ENCODE results near the gene TPK1. TPM values are rescaled to one million over a fixed set of nuclear protein-coding genes. Genes with fewer than 3 reads are reported as not detected.
A peak's percentile ranks its signal among the peaks of the same experiment; 100 is the strongest.
"Not testable (repeated sequence)": the region's sequence is repeated elsewhere in the genome, so short reads cannot be mapped to it uniquely, and the experiment has no call there.

TPK1 gene
- polyA plus RNA-seq, 4 donors: 8.3 to 16.3 (median 9.2) TPM

DNA sequence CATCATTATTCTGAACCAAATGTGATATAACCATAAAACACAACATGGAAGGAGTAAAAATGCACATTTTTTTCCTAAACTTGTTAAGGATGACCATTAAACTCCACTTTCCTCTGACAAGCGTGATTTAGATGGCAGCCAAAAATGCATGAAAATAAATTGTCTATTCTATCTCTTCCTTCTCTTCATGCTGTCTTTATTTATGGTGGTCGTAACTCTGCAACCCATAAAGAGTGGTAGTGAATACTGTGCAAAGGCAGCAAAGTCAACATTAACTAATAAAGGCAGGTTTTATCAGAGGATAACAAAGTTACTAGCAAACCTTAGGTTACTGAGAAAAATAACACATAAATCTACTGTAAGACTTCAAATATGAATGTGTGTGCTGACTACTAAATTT lies 106.6 kb downstream of the TPK1 start:
- DNase-seq (ENCODE audit: low read depth in 4 of 4, low spot score in 3 of 4): no peak

- DNase-seq (ENCODE audit: low read depth in 4 of 4, low spot score in 3 of 4): no peak
Measured at GRCh38 chr7:144728551-144728950, 107.3 kb downstream of the TPK1 start.

DNA sequence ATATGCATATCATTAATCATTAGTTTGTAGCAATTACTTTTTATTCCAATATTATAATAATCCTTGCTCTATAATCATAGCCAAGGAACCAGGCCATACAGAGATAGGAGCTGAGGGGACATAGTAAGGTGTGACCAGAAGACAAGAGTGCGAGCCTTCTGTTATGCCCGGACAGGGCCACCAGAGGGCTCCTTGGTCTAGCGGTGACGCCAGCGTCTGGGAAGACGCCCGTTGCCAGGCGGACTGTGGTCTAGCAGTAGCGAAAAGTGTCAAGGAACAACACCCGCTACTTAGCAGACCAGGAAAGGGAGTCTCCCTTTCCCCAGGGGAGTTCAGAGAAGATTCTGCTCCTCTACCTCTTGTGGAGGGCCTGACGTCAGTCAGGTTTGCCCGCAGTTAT lies 109.0 kb downstream of the TPK1 start:
- DNase-seq (ENCODE audit: low read depth in 4 of 4, low spot score in 3 of 4): not testable (repeated sequence)

DNA sequence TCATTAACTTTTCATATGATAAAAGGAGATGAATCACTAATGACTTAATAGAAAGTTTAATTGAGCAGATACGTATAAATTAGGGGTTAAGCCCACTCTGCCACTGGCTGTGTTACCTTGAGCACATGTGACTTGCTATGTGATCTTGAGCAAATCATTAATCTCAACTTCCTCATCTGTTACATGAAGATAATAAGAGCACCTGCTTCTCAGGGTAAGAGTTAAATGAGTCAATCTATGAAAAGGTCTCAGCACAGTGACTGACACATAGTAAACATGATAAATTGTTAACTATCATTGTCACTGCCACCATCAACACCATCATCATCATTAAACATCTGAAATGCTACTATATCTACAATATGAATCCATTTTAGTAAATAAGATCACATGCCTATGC lies 110.8 kb downstream of the TPK1 start:
- DNase-seq (ENCODE audit: low read depth in 4 of 4, low spot score in 3 of 4): no peak

GRCh38 chr7:144723301-144723700 lies 112.6 kb downstream of the TPK1 start:
- no peak for DNase-seq (ENCODE audit: low read depth in 4 of 4, low spot score in 3 of 4)

DNA sequence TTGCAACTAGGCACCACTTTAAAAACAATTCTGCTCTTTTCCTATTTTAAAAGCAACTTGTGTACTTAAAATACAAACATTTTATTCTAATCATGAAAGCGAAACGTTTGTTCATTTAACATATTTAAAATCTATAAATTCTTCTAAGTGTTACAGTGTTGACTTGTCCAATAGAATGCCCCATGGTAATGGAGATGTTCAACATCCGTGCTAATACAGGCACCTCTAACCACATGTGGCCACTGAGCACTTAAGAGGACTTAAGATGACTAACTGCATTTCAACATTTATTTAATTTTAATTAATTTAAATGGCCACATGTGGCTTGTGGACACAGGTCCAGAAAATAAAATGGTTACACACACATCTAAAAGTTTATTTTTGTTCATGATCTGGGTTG lies 115.1 kb downstream of the TPK1 start:
- DNase-seq (ENCODE audit: low read depth in 4 of 4, low spot score in 3 of 4): no peak

DNA sequence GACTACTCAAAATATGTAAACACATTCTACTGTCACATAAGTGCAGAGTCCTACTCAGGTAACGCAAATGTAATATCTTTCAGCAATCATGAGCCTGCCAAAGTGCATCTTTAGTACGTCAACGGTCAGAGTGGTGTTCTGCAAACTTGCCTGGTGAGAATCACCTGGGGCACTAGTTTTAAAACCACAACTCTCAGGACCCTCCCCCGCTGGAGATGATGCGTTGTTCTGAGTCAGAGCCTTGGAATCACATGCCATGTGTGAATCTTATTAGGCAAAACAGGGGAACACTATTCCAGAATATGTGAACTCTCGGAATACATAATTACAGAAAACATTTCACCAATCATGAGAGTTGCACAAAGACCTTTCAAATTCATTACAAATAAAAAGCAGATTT lies 115.7 kb downstream of the TPK1 start:
- no peak for DNase-seq (ENCODE audit: low read depth in 4 of 4, low spot score in 3 of 4)

- no peak for DNase-seq (ENCODE audit: low read depth in 4 of 4, low spot score in 3 of 4)
Measured at GRCh38 chr7:144717720-144718119, 118.1 kb downstream of the TPK1 start.

DNA sequence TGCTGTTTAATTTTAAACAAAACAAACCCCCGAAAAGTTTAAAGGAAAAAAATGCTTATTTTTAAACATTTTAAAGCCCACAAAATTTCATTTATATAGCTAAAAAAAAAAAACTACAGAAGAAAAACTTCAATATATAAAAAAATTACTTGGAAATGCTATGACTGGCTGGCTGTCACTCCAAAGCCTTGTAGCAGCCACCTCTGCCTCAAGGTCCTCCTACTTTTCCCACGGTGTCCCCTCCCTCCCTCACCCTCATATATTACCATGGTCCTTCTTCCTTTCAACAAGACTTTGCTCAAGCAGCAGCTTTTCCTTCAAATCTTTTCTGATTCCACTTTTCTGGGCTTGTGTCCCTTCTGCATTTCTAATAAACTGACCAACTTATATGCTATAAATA lies 122.0 kb downstream of the TPK1 start:
- no peak for DNase-seq (ENCODE audit: low read depth in 4 of 4, low spot score in 3 of 4)

DNA sequence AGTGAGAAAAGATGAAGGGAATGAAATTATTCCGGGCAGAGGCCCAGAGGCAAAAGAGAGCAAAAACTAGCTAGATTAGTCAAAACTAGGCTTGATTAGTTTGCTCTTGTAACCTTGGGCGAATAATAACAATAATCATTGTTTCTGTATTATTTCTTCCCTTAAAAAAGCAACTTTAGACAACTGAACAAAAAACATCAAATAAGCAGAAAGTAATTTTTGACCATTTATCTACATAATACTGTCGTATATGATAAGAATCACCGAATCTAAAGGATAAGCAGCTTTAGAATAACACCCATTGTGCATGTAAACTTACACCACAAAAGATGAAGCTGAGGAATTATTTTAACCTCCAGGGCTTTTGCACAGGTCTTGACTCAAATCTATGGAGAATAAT lies 125.1 kb downstream of the TPK1 start:
- no peak for DNase-seq (ENCODE audit: low read depth in 4 of 4, low spot score in 3 of 4)

DNA sequence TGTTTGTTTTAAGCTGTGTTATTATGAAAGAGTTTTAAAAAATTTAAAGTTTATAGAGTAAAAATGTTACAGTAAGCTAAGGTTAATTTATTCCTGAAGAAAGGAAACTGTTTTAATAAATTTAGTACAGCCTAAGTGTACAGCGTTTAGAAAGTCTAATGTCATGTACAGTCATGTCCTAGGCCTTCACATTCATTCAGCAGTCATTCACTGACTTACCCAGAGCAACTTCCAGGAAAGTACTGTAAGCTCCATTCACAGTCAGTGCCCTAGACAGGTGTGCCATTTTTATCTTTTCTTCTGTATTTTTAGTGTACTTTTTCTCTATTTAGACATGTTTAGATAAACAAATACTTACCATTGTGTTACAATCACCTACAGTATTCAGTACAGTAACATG lies 126.8 kb downstream of the TPK1 start:
- no peak for DNase-seq (ENCODE audit: low read depth in 4 of 4, low spot score in 3 of 4)

GRCh38 chr7:144691240-144691639 lies 144.6 kb downstream of the TPK1 start:
- DNase-seq (ENCODE audit: low read depth in 4 of 4, low spot score in 3 of 4): no peak

GRCh38 chr7:144682581-144683280 lies 153.1 kb downstream of the TPK1 start:
- DNase-seq (ENCODE audit: low read depth in 4 of 4, low spot score in 3 of 4): no peak

DNA sequence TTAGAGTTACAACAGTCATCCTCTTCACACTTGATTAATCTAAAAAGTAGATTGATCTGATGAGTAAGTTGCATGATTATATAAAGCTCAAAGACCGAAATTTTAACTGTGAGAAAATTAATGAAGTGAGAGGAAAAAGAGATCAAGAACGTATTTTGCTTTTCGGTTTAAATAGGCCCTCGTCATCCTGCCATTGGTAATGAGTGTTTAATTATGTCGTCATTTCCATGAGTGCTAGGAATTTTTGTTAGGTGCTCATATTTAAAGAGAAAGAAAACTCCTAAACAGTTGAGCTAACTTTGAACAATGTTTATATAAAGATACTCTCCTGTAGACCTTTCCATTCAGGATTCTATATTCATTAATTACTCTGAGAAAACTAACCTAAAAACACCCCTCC lies 159.4 kb downstream of the TPK1 start:
- DNase-seq (ENCODE audit: low read depth in 4 of 4, low spot score in 3 of 4): no peak

DNA sequence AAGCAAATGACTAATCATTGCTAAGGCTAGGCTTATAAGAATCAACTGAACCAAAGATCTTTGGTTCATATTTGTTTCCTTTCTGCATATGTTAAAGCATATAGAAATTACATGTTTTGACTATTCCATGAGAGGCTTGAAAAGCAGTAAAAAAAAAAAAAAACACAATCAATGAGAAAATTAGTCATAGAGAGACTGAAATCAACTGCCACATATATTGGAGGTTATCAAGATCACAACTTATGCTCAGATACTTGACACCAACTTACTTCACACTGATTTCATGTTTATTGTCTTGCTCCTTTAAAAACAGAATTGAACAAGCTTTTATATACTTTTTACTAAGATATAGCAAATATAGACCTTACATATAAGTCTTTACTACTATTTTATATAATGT lies 161.3 kb downstream of the TPK1 start:
- DNase-seq (ENCODE audit: low read depth in 4 of 4, low spot score in 3 of 4): no peak

- DNase-seq (ENCODE audit: low read depth in 4 of 4, low spot score in 3 of 4): no peak
Measured at GRCh38 chr7:144672869-144673268, 163.0 kb downstream of the TPK1 start.

GRCh38 chr7:144671429-144671828 lies 164.4 kb downstream of the TPK1 start:
- no peak for DNase-seq (ENCODE audit: low read depth in 4 of 4, low spot score in 3 of 4)

- DNase-seq (ENCODE audit: low read depth in 4 of 4, low spot score in 3 of 4): peak in 2 of 4 donors; percentile 5 to 14
Measured at GRCh38 chr7:144670218-144670617, 165.6 kb downstream of the TPK1 start.

DNA sequence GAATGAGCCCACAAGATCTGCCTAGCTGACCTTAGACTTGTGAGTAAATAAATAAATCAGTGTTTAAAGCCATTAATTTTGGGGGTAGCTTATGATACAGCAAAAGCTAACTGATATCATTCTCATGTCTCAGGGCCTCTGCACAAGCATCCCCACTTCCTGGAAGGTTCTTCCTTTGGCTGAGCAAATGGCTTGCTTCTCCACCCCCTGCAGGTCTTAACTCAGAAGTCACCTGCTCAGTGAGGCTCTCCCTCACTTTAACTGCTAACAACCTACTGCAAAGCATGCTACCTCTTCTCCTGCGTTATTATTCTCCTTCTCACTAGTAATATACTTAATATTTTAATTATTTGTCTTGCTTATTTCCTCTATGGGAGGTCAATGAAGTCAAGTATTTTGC lies 167.3 kb downstream of the TPK1 start:
- DNase-seq (ENCODE audit: low read depth in 4 of 4, low spot score in 3 of 4): no peak

GRCh38 chr7:144665689-144666381 lies 170.0 kb downstream of the TPK1 start:
- DNase-seq (ENCODE audit: low read depth in 4 of 4, low spot score in 3 of 4): no peak

DNA sequence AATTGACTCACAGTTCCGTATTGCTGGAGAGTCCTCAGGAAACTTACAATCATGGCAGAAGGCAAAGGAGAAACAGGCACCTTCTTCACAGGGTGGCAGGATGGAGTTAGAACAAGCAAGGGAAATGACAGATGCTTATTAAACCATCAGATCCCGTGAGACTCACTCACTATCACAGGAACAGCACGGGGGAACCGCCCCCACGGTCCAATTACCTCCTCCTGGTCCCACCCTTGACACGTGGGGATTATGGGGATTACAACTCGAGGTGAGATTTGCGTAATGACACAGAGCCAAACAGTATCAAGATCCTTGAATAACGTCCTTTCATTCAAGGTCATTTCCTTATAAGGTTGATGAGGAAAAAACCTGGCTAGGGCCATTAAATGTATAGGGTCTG lies 176.6 kb downstream of the TPK1 start:
- no peak for DNase-seq (ENCODE audit: low read depth in 4 of 4, low spot score in 3 of 4)

- no peak for DNase-seq (ENCODE audit: low read depth in 4 of 4, low spot score in 3 of 4)
Measured at GRCh38 chr7:144656965-144657517, 178.8 kb downstream of the TPK1 start.
